Measurements from ENCODE around the gene PACRG. TPM values are rescaled to one million over a fixed set of nuclear protein-coding genes. Genes with fewer than 3 reads are reported as not detected.

The PACRG gene
- total and polyA plus RNA-seq, 8 donors: 1.5 to 6.8 (median 4.6) TPM

GRCh38 chr6:163087981-163088380, 360.2 kb downstream of the PACRG start:
- intact Hi-C loops (cut with DNase I): no loop called here
- no peak for TF ChIP-seq CTCF (IDR thresholded peaks at IDR 0.05)
- Histone ChIP-seq H3K4me3 (no peak overlapping the region), H3K9me3 (no peaks in the 10 kb centered on the region), H3K27me3 (no peaks in the 10 kb centered on the region), H3K27ac (no peak overlapping the region), H3K36me3 (no peaks in the 10 kb centered on the region), H3K4me1 (no peaks in the 10 kb centered on the region)
- no peak for ATAC-seq
- DNase-seq: no peak

DNA sequence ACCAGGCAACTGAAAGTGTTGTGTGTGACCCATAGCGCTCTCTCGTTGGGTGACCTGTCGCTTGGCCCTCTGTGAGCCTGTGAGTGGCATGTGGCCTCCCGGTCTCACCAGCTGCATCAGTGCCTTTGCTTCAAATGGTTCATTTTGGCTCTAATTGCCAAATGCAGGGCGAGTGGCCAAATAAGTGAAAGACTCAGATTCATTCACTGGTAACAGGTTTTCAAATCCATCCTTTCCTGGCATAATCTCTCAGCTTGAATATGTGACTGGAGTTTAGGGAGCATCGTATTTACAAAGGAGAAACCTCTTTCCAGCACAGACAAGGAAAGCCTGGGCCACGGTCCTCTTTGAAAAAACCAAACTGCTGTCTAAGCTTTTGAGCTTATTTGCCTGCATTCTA, 365.1 kb downstream of the PACRG start:
- ATAC-seq (no peak), DNase-seq (no peak)
- H3K9me3 ChIP-seq: no peaks in the 10 kb centered on the region
- TF ChIP-seq CTCF (IDR thresholded peaks at IDR 0.05): no peak
- no peaks in the 10 kb centered on the region for H3K4me1 ChIP-seq
- no peaks in the 10 kb centered on the region for H3K36me3 ChIP-seq
- H3K4me3 ChIP-seq: no peak overlapping the region
- no peaks in the 10 kb centered on the region for H3K27me3 ChIP-seq
- intact Hi-C loops (cut with DNase I): no loop called here
- H3K27ac ChIP-seq: no peak overlapping the region

- peaks cover 0 to 2% of the 10 kb centered on the region in 2 donors for H3K9me3 ChIP-seq
Observed at GRCh38 chr6:163094881-163095280, 367.1 kb downstream of the PACRG start.

GRCh38 chr6:163095401-163095800, 367.6 kb downstream of the PACRG start:
- intact Hi-C loops (cut with DNase I): no loop called here
- TF ChIP-seq CTCF (IDR thresholded peaks at IDR 0.05): no peak
- DNase-seq (no peak), ATAC-seq (no peak)
- Histone ChIP-seq H3K4me1 (no peaks in the 10 kb centered on the region), H3K36me3 (no peaks in the 10 kb centered on the region), H3K27me3 (no peaks in the 10 kb centered on the region), H3K9me3 (peaks cover 0 to 4% of the 10 kb centered on the region in 2 donors), H3K27ac (no peak overlapping the region), H3K4me3 (no peak overlapping the region)

More at GRCh38 chr6:163094881-163095280, 367.1 kb downstream of the PACRG start:
- ATAC-seq: no peak
- Histone ChIP-seq H3K27ac (no peak overlapping the region), H3K4me3 (no peak overlapping the region), H3K36me3 (no peaks in the 10 kb centered on the region), H3K4me1 (no peaks in the 10 kb centered on the region), H3K27me3 (no peaks in the 10 kb centered on the region)
- no peak for DNase-seq
- intact Hi-C loops (cut with DNase I): no loop called here
- no peak for TF ChIP-seq CTCF (IDR thresholded peaks at IDR 0.05)

DNA sequence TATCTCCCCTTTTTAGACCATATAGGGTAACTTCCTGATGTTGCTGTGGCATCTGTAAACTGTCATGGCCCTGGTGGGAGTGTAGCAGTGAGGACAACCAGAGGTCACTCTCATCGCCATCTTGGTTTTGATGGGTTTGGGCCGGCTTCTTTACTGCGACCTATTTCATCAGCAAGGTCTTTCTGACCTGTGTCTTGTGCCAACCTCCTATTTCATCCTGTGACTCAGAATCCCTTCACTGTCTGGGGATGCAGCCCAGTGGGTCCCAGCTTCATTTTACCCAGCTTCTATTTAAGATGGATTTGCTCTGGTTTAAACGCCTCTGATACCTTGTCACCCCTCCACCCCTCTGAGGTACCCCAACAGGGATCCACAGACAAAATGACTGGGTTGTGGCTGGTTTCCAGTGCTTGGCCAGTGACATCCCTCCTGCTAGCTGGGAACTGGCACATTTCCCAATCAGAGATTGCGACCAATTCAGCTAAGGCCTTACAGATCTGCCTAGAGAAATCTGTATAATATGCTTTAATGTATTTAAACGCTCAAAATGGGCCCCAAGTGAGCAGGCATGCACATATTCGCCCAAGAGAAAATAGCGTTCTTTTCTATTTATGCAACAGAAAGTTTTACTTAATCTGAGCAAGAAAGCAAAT, 371.2 kb downstream of the PACRG start:
- no peaks in the 10 kb centered on the region for H3K36me3 ChIP-seq
- no peak overlapping the region for H3K4me3 ChIP-seq
- H3K27me3 ChIP-seq: no peaks in the 10 kb centered on the region
- TF ChIP-seq CTCF (IDR thresholded peaks at IDR 0.05): no peak
- no peak for ATAC-seq
- H3K9me3 ChIP-seq: peaks cover 0 to 4% of the 10 kb centered on the region in 2 donors
- no peaks in the 10 kb centered on the region for H3K4me1 ChIP-seq
- no peak overlapping the region for H3K27ac ChIP-seq
- DNase-seq: no peak
- intact Hi-C loops (cut with DNase I): no loop called here

Data from left lung (tissue), 10 donors.